ENCODE measurements around the gene THSD7A.
"Not testable (repeated sequence)": the region's sequence is repeated elsewhere in the genome, so short reads cannot be mapped to it uniquely, and the experiment has no call there.

Gene THSD7A

DNA sequence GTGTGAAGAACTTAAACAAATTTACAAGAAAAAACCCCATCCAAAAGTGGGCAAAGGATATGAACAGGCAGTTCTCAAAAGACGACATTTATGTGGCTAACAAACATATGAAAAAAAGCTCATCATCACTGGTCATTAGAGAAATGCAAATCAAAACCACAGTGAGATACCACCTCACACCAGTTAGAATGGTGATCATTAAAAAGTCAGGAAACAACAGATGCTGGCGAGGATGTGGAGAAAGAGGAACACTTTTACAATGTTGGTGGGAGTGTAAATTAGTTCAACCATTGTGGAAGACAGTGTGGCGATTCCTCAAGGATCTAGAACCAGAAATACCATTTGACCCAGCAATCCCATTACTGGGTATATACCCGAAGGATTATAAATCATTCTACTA lies 388.1 kb downstream of the THSD7A start:
- DNase-seq: not testable (repeated sequence)

DNA sequence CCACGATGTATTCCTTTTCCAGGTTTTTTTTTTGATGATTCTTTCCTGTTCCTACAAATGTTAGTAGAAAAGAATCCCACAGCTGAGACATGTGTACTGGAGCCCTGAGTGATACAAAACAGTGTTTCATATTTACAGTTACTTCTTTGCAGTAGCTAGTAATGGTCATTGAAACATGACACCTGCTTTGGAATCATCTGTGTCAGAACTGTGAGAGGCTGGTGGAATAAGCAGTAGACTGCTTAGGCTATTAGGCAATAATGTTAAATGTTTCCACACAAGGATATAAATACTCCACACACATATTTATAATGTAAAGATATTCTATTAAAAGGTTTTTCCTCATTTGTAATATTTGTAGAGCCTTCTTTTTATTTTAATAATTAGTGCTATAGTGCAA lies 394.0 kb downstream of the THSD7A start:
- no peak for DNase-seq

DNA sequence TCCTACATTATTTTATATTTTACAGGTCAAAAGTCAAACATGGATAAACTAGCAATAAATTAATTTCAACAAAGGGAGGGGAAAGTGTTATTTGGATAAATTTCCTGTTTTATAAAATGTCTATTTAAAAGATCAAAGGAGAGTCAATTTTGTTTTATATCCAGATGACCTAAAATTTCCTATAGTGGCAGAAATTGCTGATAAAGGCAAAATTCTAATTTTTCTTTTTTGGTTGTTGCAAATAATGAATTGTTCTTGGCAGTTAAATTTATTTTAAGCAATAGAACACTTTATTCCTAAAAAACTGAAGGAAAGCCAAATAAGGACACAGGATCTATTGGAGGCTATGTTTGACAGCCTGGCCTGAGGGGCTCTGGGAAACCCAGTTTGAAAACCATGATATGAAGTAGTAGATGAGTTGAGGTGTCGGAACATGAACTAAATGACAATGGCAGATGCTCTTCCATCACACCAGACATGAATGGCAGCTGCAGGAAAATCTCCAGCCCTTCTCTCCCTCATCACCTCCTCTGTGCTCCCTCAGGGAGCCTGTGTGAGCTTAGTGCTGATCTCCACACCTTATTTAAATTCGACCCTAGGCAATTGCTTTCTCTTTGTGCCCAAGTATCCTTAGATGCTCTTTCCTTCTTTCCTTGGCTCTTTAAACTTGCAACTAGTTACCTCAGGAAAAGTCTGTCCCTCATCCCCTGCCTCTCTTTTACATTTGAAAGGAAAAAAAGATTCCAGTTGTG lies 395.0 kb downstream of the THSD7A start:
- no peak for DNase-seq

DNA sequence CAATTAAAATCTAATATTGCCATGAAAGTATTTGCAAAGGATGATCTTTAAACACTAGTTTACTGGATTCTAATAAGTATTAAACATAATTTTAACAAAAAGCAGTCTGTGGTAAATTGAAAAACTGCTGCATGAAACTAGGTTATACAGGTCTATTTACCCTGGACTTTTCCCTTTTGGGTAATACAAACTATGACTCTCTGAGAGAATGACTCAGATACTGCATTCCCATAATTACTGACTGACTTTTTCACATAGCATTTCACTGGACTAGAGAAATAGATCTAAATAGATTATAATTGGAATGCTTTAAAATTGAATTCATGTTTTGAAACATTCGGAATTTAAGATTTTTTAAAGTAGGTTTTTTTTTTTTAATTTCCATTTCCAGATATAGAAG lies 395.7 kb downstream of the THSD7A start:
- no peak for DNase-seq

DNA sequence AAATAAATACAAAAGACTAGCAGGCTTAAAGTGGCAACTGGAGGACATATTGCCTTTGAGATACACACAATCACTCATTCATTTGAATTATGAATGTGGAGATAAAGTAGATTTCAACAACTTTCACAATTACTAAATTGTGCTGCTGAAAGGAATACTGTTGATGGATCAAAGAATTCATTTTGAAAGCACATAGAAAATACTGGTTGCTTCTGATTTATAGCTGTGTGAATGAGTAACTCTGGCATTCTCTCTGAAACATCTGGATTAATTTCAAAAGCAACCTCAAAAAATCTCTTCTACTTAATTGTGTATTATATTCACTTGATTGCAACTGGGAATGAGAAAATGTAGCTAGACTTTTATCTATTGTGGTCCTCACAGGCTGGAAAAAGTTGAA lies 397.6 kb downstream of the THSD7A start:
- no peak for DNase-seq

DNA sequence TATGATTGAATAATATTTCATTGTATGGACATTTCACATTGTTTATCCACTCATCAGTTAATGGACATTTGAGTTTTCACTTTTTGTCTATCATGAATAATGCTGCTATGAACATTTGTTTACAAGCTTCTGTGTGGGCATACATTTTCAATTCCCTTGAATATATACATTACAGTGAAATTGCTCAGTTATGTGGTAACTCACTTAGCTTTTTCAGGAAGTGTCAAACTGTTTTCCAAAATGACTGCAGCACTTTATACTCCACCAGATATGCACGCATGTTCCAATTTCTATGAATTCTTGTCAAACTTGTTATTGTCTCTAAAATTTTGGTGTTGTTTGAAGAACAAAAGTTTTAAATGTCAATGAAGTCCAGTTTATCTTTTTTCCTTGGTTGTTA lies 401.2 kb downstream of the THSD7A start:
- DNase-seq: no peak

DNA sequence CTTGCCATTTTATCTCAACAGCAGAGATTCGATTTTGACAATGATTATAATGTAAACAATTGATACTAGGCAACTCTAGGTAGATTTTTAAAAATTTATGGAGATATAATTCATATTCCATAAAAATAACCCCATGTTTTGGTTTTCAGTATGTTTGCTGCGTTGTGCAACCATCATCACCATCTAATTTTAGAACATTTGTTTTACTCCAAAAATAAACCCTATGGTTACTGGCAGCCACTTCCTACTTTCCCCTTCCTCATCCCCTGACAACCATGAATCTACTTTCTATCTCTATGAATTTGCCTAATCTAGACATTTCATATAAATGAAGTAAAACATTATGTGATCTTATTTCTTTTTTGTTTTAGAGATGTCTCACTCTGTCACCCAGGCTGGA lies 401.9 kb downstream of the THSD7A start:
- DNase-seq: no peak

DNA sequence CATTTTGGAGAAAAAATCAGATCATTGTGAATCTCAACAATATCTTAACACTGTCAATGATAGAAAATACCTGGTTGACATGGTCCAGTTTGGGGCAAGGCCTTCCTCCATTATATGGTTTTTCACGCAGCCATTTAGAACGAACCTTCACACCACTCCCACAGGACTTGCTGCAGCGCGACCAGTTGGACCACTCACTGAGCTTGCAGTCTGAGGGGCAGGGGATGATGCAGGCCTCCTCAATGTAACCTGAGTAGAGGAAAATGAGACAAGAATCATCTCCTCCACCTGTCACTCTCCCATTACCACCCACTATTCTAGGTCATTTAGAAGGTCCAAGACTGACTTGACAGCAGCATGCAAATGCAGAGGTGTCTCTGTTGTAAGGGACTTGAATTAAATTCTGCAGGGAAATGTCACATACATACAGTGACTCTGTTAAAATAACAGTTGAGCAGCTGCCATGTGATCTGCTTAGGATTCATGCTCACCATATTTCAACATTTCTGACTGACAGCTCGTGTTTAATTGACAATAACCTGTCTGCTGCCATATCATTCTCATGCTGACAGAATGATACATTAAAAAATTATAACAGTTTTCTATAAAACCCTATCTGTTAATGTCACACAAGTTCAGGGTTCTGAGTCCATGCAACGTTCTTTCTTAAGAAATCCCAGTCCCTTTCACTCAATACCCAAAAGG lies 403.0 kb downstream of the THSD7A start:
- DNase-seq: no peak

DNA sequence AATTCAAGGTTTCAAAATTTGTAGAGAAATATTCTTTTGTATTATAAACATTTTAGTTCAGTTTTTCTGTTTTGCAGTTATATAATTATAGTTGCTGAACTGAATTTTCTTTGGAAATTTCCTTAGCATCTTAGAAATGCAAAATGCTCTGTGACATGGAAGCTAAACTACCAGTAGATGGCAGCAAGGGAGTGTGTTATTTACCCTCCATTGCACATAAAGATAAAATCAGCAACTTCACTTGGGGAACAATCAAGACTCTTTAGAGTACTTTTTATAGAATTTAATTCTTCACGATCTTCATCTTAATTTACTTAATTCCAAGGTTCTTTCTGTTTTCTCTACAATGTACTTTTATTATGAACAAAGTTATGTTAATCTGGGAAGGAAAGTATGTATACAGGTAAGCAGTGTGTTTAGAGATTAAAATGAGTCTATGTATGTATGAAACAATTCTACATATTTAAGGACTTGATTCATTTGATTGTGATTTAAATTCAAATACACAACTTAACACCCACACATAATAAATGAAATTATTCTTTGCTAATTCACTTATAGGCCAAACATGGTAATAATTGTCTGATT lies 404.2 kb downstream of the THSD7A start:
- DNase-seq: peak; percentile 19

DNA sequence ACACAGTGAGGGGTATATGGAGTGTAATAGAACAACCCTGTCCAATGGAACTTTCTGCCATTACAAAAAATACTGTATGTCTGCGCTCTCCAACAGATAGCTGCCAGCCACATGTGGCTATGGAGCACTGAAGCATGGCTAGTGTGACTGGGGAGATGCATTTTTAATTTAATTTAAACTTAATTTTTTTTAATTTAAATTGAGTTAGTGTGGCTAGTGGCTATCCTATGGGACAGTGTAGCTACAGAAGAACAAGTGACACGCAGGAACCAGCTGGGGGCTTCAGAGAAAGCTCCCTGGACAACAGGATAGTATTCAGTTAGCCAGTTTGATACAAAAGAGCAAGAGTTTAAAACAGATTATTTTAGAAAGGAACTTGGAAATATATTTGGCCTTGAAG lies 408.0 kb downstream of the THSD7A start:
- DNase-seq: no peak

DNA sequence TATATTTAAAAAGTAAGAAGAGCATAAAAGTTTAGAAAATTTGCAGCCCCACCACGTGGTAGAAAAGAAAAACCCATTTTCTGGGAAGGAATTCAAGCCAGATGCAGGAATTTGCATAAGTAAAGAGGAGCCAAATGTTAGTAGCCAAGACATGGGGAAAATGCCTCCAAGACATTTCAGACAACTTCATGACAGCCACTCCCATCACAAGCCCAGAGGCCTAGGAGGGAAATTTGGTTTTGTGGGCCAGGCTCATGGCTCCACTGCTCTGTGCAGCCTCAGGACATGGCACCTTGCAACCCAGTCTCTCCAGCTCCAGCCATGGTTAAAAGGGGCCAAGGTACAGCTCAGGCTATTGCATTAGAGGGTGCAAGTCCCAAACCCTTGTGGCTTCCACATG lies 411.9 kb downstream of the THSD7A start:
- no peak for DNase-seq

DNA sequence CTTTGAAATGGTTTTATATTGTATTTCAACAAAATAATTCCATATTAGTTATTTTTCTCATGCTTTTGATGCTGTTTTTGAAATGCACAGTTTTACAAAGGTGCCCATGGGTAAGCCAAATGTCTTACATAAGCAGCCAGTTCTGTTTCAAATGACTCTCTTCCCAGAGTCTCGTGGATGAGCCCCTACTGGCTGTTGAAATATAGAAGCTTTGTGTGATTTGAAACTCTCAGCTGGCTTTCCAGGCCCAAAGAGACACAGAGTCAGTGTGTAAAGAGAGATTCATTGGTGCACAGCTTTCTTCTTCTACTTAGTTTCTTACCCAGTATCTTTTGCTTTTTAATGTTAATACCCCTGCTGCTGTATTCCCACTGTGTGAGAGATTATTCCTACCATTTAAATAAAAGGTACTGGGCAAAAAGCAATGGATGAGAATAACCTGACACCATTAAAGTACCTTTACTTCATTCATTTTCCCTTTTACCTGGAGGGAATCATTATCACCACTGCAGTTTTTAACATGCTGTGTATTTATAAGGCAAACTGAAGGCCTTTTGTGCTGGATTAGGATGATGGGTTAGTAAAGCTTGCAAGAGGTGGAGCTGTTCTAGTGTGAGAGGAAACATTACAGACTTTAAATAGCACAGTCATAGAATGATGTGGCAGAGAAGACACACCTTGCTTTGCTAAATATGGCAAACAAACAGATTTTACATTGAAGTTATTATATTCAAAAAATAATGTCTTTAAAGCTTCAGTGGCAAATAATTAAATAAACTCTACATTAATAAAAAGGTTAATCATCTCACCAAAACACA lies 415.1 kb downstream of the THSD7A start:
- no peak for DNase-seq

DNA sequence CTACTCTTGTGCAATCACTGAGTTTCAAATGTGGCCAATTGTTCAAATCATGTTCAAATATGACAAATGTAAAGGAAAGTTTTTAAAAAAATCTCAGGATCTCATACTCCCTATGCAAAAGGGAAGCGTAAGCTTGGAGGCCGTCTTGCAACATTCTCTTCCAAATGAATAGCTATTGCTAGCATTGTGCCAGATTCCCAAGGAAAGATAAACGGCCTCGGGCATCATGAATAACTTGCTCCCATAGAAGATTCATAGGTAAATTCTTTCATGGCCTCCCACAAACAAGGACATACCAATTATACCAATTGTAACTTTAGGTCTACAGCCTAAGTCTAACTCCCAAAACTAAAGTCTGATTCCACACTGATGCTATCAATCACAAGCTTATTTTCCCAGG lies 416.9 kb downstream of the THSD7A start:
- no peak for DNase-seq

DNA sequence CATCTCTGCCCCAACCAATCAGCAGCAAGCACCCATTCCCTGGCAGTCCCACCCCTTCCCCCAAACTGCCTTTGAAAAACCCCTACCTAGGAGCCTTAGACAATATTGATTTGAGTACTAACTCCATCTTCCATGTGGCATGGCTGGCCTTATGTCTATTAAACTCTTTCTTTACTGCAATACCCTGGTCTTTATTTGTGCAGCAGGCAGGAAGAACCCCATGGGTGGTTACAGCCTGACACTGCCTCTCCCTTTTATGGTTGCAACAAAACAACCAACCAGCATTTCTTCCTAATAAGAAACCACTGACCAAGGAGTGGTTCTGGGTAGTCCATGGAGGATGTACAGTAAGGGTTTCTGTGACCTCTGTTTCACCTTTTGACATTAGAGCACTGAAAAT lies 418.1 kb downstream of the THSD7A start:
- DNase-seq: no peak

DNA sequence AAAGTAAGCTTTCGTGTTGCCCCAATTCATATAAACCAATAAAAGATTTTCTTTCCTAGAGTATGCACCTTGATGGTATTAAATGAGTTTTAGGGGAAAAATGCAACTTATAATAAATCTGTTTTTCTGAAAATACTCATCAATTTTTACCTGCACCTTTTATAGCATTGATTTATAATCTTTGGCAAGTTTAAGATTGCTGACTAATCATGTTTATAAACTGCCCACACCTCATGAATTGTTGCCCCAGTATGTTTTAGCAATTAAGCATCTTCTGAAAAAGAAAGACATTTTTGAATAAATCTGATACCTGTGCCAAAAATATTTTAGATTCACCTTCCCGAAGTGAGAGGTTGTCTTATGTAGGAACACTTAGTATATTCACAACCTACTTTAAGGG lies 420.0 kb downstream of the THSD7A start:
- DNase-seq: no peak

DNA sequence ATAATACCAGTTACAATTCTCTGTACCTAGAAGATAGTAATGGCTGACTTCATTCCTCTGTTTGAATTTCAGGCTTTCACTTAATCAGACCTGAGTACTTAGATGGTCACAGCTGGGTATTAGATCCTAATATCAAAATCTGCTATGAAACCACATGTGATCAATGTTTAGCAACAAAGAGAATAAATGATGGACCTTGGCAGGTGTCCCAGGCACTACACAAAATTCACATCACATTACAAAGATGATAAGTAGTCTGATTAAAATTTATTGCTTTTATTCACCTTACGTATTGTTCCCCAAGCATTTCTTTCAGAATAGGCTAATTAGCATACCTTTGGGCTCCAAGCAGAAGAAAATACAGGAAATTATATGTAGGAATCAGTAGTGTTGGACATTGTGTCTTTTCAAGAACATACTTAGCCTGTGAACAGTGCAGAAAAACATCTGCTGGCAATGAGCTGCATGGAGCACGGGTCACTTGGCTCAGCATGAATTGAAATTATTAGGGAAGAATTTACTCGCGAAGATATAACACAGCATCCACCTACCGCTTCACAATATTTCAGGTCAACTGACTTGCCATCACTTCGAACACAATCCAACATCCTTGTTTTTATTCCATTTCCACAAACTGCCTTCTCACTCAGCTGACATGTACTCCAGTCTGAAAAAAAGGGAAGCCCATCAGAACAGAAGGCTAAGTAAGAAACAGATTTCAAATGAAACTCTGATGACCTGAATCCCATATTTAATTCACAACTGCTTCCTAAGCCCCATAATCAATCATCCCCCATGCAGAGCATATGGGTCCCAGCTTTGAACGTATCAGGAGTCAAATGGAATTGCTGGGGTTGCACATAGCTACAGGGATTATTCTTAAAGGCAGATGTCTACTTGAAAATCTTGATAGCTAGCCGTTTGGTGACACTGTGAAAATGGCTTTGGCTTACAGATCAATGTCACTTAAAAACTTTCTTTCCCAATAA lies 421.0 kb downstream of the THSD7A start:
- no peak for DNase-seq

DNA sequence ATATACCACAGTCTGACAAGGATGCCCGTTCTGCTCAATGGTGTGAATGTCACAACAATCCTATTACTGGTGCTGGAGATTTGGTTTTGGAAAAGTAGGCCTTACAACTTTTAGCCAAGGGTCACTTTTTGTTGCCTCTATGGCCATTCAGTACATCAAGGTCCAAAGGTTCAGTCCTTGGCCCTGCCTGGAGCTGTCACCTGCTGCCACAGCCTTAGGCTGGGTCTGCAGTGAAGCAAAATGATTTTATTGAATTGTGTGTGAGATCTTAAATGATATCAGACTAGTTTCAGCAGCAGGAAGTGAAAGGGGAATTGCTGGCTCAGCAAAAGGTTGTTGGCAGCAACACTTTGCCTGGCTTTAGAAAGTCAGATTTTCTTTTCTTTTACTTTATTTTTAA lies 427.6 kb downstream of the THSD7A start:
- no peak for DNase-seq

DNA sequence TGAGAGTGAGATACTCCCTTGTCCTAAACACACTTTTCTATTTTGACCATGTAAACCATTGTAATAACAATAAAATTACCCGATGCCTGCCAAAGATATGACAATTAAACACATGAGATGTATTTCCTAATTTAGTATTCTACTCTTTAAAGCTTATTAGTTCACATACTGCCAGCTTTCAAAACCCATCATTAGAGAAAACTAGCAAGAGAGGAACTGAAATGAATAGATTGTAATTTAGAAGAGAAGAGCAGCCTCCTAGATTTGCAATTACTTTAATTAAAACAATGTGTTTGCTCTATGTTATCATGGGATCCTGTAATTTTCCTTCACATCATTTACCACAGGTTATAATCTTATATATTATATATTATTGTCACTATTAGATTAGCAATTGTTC lies 428.2 kb downstream of the THSD7A start:
- DNase-seq: no peak

DNA sequence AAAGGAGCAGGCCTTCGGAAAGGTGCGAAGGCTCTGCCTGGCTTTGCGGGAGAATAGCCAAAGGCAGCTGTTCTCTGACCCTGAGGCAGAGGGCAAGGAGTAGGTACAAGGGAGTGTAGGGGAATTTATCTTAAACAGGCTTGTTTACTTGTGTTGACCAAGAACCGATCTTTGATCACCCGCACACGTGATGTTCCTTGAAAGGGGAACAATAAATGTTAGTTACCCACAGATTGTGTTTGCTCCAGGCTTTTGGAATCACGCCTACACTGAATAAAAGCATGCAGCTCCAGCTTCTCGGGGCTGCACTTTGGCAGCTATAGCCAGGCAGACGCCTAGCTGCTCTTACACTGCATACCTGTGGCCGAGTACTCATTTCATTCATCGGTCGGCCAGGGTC lies 437.6 kb downstream of the THSD7A start:
- no peak for DNase-seq

DNA sequence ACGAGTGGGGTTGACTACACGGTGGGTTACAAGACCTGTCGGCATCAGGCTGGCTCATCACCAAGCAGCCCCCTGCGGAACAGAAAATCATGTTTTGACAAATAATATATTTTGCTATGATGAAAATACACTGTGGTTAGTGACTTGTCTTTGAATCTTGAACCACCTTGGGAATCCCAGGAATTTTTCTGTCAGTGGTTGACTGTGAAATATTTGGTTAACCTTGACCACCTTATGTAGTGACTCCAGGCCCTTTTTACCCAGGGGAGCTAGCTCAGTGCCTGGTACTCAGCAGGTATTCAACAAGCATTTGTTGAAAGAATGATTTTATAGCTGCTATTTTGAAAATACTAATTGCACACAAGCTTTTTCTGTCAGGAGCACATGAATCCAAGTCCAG lies 452.4 kb downstream of the THSD7A start:
- no peak for DNase-seq

DNA sequence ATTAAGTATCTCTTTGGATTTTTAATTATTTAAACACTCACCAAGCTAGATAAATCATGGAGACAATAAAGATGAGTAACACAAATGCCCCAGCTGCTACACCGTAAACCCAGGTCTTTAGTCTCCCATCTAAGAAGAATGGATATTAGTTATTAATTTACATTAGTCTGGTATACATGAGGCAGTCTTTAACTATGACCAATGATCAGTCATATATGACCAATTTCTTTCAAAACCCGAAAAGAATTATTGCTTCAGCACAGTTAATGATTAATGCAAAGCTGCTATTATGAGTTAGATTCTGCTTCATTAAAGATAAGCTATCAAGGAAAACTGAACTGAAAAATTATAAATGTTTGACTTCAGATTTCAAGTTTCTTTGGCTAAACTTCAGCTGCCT lies 455.5 kb downstream of the THSD7A start:
- no peak for DNase-seq

DNA sequence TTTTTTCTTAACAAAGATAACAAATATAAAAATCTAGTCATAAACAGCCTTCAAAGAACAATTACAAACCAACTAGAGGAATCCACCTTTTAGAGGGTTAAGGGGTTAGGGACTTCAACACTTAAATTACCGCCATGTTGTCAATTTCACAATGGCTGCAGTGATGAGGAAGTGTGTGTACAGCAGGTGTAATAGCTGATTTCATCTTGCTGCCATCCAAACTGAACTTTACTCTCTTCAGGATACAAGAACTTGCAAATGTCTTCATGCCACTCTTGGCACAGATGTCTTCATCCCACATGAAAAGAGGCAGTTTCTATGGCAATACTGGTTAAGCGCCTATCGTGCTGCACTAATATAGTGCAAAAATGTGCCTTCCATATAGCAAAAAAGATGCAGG lies 457.4 kb downstream of the THSD7A start:
- no peak for DNase-seq
